Mesenchymal stem cell (in vitro differentiated cells and primary cell): ENCODE data around the gene BAZ2A.
A peak's percentile ranks its signal among the peaks of the same experiment; 100 is the strongest.

Experiments used
- DNase-seq: peaks from one replicate; pipeline ENCODE4 v3.0.0-alpha.2; 2013
- H2AFZ ChIP-seq: one replicate; pipeline ENCODE4 v1.6.1; 2013; ENCODE audit warnings: low read depth, mild to moderate bottlenecking, control low read depth, inconsistent platforms, low read length, moderate library complexity
- H2AK5ac ChIP-seq: 2 replicates; pipeline ENCODE4 v1.6.1; 2013; ENCODE audit warnings: low read length, moderate library complexity, mild to moderate bottlenecking, inconsistent platforms; ENCODE audit not compliant: severe bottlenecking
- H2BK120ac ChIP-seq: one replicate; pipeline ENCODE4 v1.6.1; 2013; ENCODE audit warnings: low read depth, mild to moderate bottlenecking, inconsistent platforms, low read length, moderate library complexity
- H2BK12ac ChIP-seq, 2 experiments: one replicate each; pipeline ENCODE4 v1.6.1; 2013; ENCODE audit warnings: inconsistent platforms in 2 of 2, low read length in 2 of 2, mild to moderate bottlenecking in 2 of 2, moderate library complexity in 2 of 2, control low read depth in 1 of 2
- H2BK15ac ChIP-seq: one replicate; pipeline ENCODE4 v1.6.1; 2013; ENCODE audit warnings: mild to moderate bottlenecking, low read depth, inconsistent platforms; ENCODE audit not compliant: poor library complexity, severe bottlenecking
- H2BK5ac ChIP-seq: 2 replicates; pipeline ENCODE4 v1.6.1; 2013; ENCODE audit warnings: low read depth, mild to moderate bottlenecking, low read length, control low read depth, inconsistent platforms; ENCODE audit not compliant: poor library complexity, severe bottlenecking
- H3K14ac ChIP-seq, 2 experiments: one replicate each; pipeline ENCODE4 v1.6.1; 2013; ENCODE audit warnings: inconsistent platforms in 2 of 2, low read length in 2 of 2, control low read depth in 1 of 2, mild to moderate bottlenecking in 1 of 2, moderate library complexity in 1 of 2
- H3K18ac ChIP-seq, 2 experiments: one replicate each; pipeline ENCODE4 v1.6.1; 2013; ENCODE audit warnings: inconsistent platforms in 2 of 2, low read length in 2 of 2, control low read depth in 1 of 2, low read depth in 1 of 2, mild to moderate bottlenecking in 1 of 2
- H3K23ac ChIP-seq, 2 experiments: one replicate each; pipeline ENCODE4 v1.6.1; 2013; ENCODE audit warnings: inconsistent platforms in 2 of 2, low read length in 2 of 2, mild to moderate bottlenecking in 2 of 2, moderate library complexity in 2 of 2, control low read depth in 1 of 2
- H3K27ac ChIP-seq: 2 replicates; pipeline ENCODE4 v1.5.1; 2013; ENCODE audit warnings: mild to moderate bottlenecking, moderate library complexity, low read length, control low read depth, inconsistent platforms; ENCODE audit not compliant: poor library complexity, severe bottlenecking
- H3K27me3 ChIP-seq, 2 experiments: 2 replicates each; pipeline versions ENCODE4 v1.6.1 to v1.7.0; 2013; ENCODE audit warnings: low read length in 2 of 2, mild to moderate bottlenecking in 2 of 2, moderate library complexity in 2 of 2, control low read depth in 1 of 2, inconsistent platforms in 1 of 2; ENCODE audit not compliant: control insufficient read depth in 1 of 2, insufficient read depth in 1 of 2
- H3K36me3 ChIP-seq, 2 experiments: 2 replicates each; pipeline versions ENCODE4 v1.6.1 to v1.7.0; 2013; ENCODE audit warnings: low read length in 2 of 2, control low read depth in 1 of 2, inconsistent platforms in 1 of 2, low read depth in 1 of 2, mild to moderate bottlenecking in 1 of 2; ENCODE audit not compliant: insufficient read depth in 2 of 2, control insufficient read depth in 1 of 2
- H3K4ac ChIP-seq, 2 experiments: one replicate each; pipeline ENCODE4 v1.6.1; 2013; ENCODE audit warnings: inconsistent platforms in 2 of 2, low read length in 2 of 2, mild to moderate bottlenecking in 2 of 2, moderate library complexity in 2 of 2, control low read depth in 1 of 2, low read depth in 1 of 2
- H3K4me1 ChIP-seq: 2 replicates; pipeline ENCODE4 v1.6.1; 2013; ENCODE audit warnings: low read depth, low read length, control low read depth; ENCODE audit not compliant: control insufficient read depth, insufficient read depth
- H3K4me2 ChIP-seq: 2 replicates; pipeline ENCODE4 v1.6.1; 2013; ENCODE audit warnings: low read length, mild to moderate bottlenecking, inconsistent platforms; ENCODE audit not compliant: poor library complexity, severe bottlenecking
- H3K4me3 ChIP-seq, 2 experiments: 2 replicates each; pipeline versions ENCODE4 v1.5.1 to v1.7.0; 2013; ENCODE audit warnings: low read length in 2 of 2, mild to moderate bottlenecking in 2 of 2, control low read depth in 1 of 2, low read depth in 1 of 2; ENCODE audit not compliant: insufficient read depth in 1 of 2
- H3K79me1 ChIP-seq: replicated peaks from 2 replicates; pipeline ENCODE4 v1.6.1; 2013; ENCODE audit warnings: mild to moderate bottlenecking, control low read depth, low read length, inconsistent platforms; ENCODE audit not compliant: poor library complexity, severe bottlenecking
- H3K9ac ChIP-seq: 2 replicates; pipeline ENCODE4 v1.7.0; 2013; ENCODE audit warnings: mild to moderate bottlenecking, low read length, moderate library complexity
- H3K9me3 ChIP-seq: 2 replicates; pipeline ENCODE4 v1.7.0; 2013; ENCODE audit warnings: mild to moderate bottlenecking, low read length; ENCODE audit not compliant: control insufficient read depth
- H4K8ac ChIP-seq: one replicate; pipeline ENCODE4 v1.6.1; 2013; ENCODE audit warnings: inconsistent platforms, mild to moderate bottlenecking, low read length, moderate library complexity
- H4K91ac ChIP-seq: one replicate; pipeline ENCODE4 v1.6.1; 2013; ENCODE audit warnings: mild to moderate bottlenecking, low read length, inconsistent platforms
- WGBS: methylation state at CpG from one replicate; pipeline ENCODE4 v1.1.7; 2013; ENCODE audit warnings: mixed read lengths; 5-methylcytosine and 5-hydroxymethylcytosine counted together

Gene BAZ2A

DNA sequence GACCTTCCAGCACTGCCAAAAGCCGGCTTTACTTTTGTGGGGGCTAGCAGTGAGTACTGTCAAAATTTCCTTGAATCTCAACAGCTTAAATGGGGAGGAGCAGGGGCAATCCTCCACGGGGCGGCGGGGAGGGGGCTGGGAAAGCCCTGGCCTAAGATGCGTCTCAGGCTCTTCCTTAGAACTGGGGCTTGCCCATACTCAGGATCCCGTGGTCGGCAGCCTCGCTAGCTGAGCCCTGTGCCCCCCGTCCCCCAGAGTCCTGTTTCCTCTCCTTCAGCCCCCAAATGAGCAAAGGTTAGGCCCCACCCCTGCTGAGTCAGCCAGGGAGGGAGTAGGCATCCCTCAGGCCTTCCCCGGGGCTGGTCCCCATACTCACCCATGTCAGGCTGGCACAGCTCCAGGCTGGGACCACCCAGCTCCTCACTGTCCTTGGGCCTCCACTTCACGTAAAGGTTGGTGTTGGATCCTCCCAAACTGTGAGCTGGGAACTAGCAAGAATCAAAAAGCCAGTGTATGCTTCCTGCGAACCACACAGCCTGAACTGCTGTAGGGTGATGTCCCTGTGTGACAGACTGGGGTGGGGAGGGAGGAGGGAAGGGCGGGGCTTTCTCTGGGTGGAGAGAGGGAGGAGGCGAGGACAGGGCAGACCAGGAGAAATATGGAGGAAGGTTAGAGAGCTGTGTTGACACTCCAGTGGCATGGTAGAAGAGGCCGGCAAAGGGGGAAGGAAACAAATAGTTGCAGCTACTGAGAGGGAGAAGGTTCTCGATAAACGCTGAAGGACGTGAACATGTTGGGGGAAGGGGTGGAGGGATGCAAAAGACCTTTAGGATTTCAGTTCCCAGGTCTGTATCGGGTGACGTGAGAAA, 5.9 kb upstream of the BAZ2A start:
- Histone ChIP-seq H3K4me1 (peaks cover 22% of the 10 kb centered on the region), H4K91ac (peak overlapping the region; percentile 88), H3K27me3 (no peaks in the 10 kb centered on the region), H2BK15ac (no peak overlapping the region), H3K9ac (peak overlapping the region; percentile 96), H3K27ac (peak overlapping the region; percentile 85), H2BK12ac (peak overlapping the region; percentile 76 to 94), H3K14ac (peak overlapping the region in 1 of 2 experiments; percentile 68), H4K8ac (peak overlapping the region; percentile 85), H3K36me3 (peaks cover 31 to 37% of the 10 kb centered on the region in 2 experiments), H3K18ac (peak overlapping the region; percentile 91 to 97), H3K79me1 (peaks cover 15% of the 10 kb centered on the region), H2BK120ac (peak overlapping the region; percentile 97), H3K9me3 (no peaks in the 10 kb centered on the region), H2BK5ac (peak overlapping the region; percentile 66), H3K4ac (peak overlapping the region; percentile 76 to 83), H3K23ac (peak overlapping the region in 1 of 2 experiments; percentile 23), H3K4me3 (peak overlapping the region; percentile 89 to 90), H2AFZ (peak overlapping the region; percentile 48), H2AK5ac (peak overlapping the region; percentile 85), H3K4me2 (peak overlapping the region; percentile 95)
- 2% methylated on average over 20 of the region's 20 CpGs for WGBS
- peak; percentile 94 for DNase-seq

- no peak overlapping the region for H2AFZ ChIP-seq
- peak overlapping the region; percentile 97 for H2BK120ac ChIP-seq
- peak overlapping the region; percentile 92 for H2BK15ac ChIP-seq
- H3K23ac ChIP-seq, result peak overlapping the region in 1 of 2 experiments; percentile 75
- peak overlapping the region; percentile 76 for H2BK5ac ChIP-seq
- no peaks in the 10 kb centered on the region for H3K27me3 ChIP-seq
- peak overlapping the region; percentile 85 for H2AK5ac ChIP-seq
- peaks cover 24 to 30% of the 10 kb centered on the region in 2 experiments for H3K36me3 ChIP-seq
- H3K9ac ChIP-seq, result peak overlapping the region; percentile 96
- DNase-seq, result peak; percentile 92
- peak overlapping the region; percentile 89 to 90 for H3K4me3 ChIP-seq
- peak overlapping the region; percentile 95 for H3K4me2 ChIP-seq
- peaks cover 17% of the 10 kb centered on the region for H3K79me1 ChIP-seq
- H3K4ac ChIP-seq, result peak overlapping the region; percentile 76 to 83
- peak overlapping the region; percentile 11 to 73 for H3K14ac ChIP-seq
- H4K8ac ChIP-seq, result peak overlapping the region; percentile 33
- peaks cover 27% of the 10 kb centered on the region for H3K4me1 ChIP-seq
- H3K27ac ChIP-seq, result peak overlapping the region; percentile 85
- H3K18ac ChIP-seq, result peak overlapping the region; percentile 91 to 97
- no peaks in the 10 kb centered on the region for H3K9me3 ChIP-seq
- peak overlapping the region; percentile 78 for H4K91ac ChIP-seq
- 1% methylated on average over 45 of the region's 47 CpGs for WGBS
- peak overlapping the region; percentile 55 to 76 for H2BK12ac ChIP-seq
Observed at GRCh38 chr12:56634837-56635791, 5.0 kb upstream of the BAZ2A start.

GRCh38 chr12:56634242-56634836, 4.2 kb upstream of the BAZ2A start:
- 4% methylated on average over 27 of the region's 27 CpGs for WGBS
- H3K4me1 ChIP-seq, result peaks cover 27% of the 10 kb centered on the region
- peak overlapping the region; percentile 11 to 73 for H3K14ac ChIP-seq
- H3K27ac ChIP-seq, result peak overlapping the region; percentile 67
- H2AFZ ChIP-seq, result no peak overlapping the region
- H3K23ac ChIP-seq, result peak overlapping the region in 1 of 2 experiments; percentile 70
- peak overlapping the region; percentile 4 for H4K8ac ChIP-seq
- H3K79me1 ChIP-seq, result peaks cover 17% of the 10 kb centered on the region
- peak overlapping the region; percentile 92 for H2BK15ac ChIP-seq
- no peak overlapping the region for H2AK5ac ChIP-seq
- DNase-seq, result peak; percentile 40
- peak overlapping the region; percentile 78 for H4K91ac ChIP-seq
- no peaks in the 10 kb centered on the region for H3K9me3 ChIP-seq
- peaks cover 17 to 22% of the 10 kb centered on the region in 2 experiments for H3K36me3 ChIP-seq
- H2BK120ac ChIP-seq, result no peak overlapping the region
- H3K27me3 ChIP-seq, result no peaks in the 10 kb centered on the region
- peak overlapping the region; percentile 89 to 90 for H3K4me3 ChIP-seq
- peak overlapping the region; percentile 95 for H3K4me2 ChIP-seq
- peak overlapping the region in 1 of 2 experiments; percentile 73 for H3K4ac ChIP-seq
- no peak overlapping the region for H2BK5ac ChIP-seq
- peak overlapping the region; percentile 96 for H3K9ac ChIP-seq
- H3K18ac ChIP-seq, result peak overlapping the region; percentile 73 to 92
- peak overlapping the region in 1 of 2 experiments; percentile 55 for H2BK12ac ChIP-seq
